HG03342 (cell line): Measurements from ENCODE around the gene MRPL17.

ENCODE experiments used
- ATAC-seq: cut with Tn5 transposase; IDR thresholded peaks from one replicate; pipeline ENCODE4 v1.9.1; 2021; ENCODE audit warnings: mild to moderate bottlenecking, moderate library complexity; ENCODE audit not compliant: unreplicated experiment

The MRPL17 gene

DNA sequence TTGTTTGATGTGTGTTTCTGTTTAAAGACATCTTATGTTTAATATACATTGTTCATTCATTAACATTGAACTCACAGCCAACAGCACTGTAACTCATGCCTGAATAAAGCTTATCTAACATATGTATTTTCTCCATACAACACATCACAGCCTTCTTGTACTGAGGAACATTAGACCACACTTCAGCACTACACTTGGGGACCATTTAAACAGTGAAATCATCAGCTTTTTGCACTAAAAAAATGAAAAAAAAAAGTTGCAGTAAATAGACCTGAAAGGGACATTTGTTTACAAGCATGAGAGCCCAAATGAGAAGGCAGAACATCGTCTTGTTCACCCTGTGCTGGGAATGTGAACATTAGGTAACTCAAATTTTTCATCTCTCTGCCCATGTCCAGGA is 48.6 kb downstream of the MRPL17 start:
- ATAC-seq: no peak

GRCh38 chr11:6633422-6634408 is 49.4 kb downstream of the MRPL17 start:
- ATAC-seq: no peak

DNA sequence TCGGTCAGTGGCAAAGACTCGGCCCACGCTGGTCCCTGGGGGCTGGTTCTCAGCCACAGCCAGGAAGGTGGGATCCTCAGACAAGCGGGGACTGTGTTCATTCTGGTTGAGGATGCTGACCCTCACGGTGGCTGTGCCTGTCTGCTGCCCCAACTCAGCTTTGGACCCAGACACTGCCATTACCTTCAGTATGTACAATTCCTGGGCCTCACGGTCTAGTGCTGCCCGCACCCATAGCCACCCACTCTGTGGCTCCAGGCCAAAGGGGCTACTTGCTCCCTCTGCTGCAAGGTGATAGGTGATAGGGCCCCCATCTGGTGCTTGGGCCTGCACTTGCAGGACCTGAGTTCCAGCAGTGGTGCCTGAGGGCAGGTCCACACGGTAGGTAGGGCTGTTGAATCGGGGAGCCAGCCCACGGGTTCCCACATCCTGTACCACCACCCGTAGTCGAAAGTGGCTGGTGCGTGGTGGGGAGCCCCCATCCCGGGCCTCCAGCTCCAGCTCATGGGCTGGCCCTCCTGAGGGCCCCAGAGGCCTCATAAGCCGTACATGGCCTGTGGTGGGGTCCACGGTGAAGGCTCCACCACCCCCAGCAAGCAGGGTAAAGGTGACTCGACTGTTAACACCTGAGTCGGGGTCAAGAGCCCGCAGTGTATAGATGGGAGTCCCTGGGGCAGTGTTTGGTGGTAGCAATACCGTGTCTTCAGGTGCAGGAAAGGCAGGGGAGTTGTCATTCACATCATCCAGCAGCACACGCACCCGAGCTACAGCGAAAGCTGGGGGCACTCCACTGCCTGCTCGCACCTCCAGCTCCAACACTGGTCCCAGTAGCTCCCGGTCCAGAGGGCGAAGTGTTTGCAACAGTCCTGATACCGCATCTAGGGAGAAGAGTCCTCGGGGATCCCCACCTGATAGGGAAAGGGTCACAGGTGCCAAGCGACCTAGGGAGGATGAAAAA is 50.7 kb downstream of the MRPL17 start:
- ATAC-seq: no peak

- ATAC-seq: no peak
Observed at GRCh38 chr11:6631361-6631890, 51.7 kb downstream of the MRPL17 start.

- no peak for ATAC-seq
Observed at GRCh38 chr11:6630632-6631291, 52.4 kb downstream of the MRPL17 start.
